GM12874 (cell line): ENCODE data around the gene IPO9.

Experiments used
- CTCF ChIP-seq: IDR thresholded peaks from 2 replicates; pipeline ENCODE4 v1.5.1; 2011; ENCODE audit warnings: low read depth, mild to moderate bottlenecking, control low read depth, low read length, moderate library complexity; ENCODE audit not compliant: insufficient read depth

The IPO9 gene

DNA sequence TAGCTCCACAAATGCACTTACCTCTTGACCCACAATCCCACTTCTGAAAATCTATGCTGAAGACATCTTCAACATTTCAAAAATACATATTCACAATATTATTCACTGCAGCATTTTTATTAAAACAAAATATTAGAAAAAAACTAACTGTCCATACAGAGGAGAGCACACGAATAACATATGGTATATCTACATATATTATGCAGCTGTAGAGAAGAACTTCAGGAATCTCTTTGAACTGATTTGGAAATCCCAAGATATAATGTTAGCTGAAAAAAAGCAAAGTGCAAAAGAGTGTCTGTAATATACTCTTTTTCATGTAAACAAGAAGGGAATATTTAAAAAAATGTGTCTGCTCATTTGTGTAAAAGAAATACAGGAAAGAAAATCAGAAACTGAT is 11.5 kb downstream of the IPO9 start:
- no peak for TF ChIP-seq CTCF

- no peak for TF ChIP-seq CTCF
These were observed 12.4 kb downstream of the IPO9 start for GRCh38 chr1:201841265-201841912.

DNA sequence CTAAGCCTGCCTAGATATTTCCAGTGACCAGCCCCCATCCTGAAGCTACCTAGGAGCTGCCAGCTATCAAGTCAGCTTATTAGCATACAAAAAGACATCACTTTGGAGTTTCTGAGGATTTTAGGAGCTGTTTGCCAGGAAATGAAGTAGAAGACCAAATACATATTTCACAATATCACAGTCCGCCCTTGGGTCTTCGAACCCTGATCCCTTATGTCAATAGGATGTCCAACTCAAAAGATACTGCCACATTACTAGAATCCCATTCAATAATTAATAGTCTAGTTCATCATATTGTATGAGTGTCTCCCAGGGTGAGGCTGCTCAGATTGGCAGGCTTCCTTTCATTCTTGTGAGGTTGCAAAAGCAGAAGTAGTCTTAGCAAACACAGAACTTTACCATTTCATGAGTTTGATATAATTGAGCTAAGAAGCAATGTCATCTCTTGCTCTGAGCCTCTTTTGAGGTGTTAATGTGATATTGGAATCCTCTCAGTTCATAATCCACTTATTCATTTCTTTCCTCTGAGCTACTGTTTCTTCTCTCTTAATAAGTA is 13.6 kb downstream of the IPO9 start:
- no peak for TF ChIP-seq CTCF

DNA sequence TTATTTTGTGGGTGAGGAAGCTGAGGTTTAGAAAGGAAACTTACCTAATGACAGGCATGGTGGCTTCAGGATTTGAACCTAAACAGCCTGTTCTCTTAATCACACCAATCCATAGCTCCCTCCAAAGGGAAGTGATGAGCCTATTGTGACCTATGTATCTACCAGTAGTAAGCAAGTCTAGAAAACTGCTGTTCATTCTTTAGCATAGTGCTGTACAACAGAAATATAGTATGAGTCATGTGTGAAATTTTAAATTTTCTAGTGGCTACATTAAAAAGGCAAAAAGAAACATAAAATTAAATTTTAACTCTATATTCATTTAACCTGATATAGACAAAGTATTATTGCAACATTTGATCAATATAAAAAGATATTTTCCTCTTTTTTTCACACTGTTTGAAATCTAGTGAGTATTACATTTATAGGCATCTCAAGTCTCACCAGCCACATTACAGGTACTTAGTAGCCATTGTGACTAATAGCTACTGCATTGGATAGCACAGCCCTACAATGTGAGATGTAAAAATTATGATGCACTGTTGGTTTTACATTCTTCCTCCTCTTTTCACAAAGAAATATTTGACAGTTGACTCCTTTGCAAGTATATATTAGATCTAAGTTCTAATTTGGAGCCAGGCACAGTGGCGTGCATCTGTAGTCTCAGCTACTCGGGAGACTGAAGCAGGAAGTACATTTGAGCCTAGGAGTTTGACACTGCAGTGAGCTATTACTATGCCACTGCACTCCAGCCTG is 16.6 kb downstream of the IPO9 start:
- TF ChIP-seq CTCF, result no peak

- TF ChIP-seq CTCF, result no peak
These were observed 18.2 kb downstream of the IPO9 start for GRCh38 chr1:201847150-201847549.

DNA sequence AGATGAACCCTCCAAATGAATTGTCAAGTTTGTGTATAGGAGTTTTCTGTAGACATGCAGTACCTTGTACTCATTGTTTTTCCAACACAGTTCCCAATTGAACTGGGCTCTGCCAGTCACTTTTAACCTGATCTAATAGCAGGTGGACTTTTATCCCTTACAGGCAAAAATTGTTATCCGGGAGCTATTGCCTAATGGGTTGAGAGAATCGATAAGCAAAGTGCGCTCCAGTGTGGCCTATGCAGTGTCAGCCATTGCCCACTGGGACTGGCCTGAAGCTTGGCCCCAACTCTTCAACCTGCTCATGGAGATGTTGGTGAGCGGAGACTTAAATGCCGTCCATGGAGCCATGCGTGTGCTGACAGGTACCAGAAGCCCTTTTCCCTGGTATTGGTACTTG is 19.3 kb downstream of the IPO9 start:
- no peak for TF ChIP-seq CTCF

GRCh38 chr1:201849372-201850052 is 20.6 kb downstream of the IPO9 start:
- TF ChIP-seq CTCF, result no peak
